ENCODE data around the gene WDR45.

DNA sequence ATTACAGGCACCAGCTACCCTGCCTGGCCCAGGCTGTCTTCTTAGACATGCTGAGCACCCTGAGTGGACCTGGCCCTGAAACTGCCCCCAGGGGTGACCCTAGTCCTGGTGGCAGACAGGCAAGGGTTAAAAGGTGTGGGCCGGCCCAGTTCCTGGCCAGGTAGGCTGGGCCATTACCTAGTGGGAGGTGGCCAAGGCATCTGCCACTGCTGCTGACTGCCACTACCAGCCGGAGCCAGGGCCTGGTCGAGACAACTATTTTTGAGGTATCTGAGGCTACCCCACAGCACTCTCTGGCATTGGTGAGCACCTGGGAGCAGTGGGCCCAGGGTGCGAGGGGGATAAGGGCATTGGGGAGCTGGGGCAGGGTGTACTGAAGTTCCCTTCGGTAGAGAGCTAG, 20.9 kb downstream of the WDR45 start, which contains the start of gene CCDC120:
- TF ChIP-seq GABPA (IDR thresholded peaks at IDR 0.05; ENCODE audit: low read depth): no peak
- TF ChIP-seq, protein P1, sequence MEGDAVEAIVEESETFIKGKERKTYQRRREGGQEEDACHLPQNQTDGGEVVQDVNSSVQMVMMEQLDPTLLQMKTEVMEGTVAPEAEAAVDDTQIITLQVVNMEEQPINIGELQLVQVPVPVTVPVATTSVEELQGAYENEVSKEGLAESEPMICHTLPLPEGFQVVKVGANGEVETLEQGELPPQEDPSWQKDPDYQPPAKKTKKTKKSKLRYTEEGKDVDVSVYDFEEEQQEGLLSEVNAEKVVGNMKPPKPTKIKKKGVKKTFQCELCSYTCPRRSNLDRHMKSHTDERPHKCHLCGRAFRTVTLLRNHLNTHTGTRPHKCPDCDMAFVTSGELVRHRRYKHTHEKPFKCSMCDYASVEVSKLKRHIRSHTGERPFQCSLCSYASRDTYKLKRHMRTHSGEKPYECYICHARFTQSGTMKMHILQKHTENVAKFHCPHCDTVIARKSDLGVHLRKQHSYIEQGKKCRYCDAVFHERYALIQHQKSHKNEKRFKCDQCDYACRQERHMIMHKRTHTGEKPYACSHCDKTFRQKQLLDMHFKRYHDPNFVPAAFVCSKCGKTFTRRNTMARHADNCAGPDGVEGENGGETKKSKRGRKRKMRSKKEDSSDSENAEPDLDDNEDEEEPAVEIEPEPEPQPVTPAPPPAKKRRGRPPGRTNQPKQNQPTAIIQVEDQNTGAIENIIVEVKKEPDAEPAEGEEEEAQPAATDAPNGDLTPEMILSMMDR (IDR thresholded peaks at IDR 0.05; ENCODE audit: insufficient read depth, low read length): no peak

All from HL-60 (cell line).